ENCODE data around the gene SRA1. TPM values are rescaled to one million over a fixed set of nuclear protein-coding genes. Genes with fewer than 3 reads are reported as not detected.

SRA1 gene
- total and polyA plus RNA-seq, 9 of the 15 experiments (the other 6 are each of a cell fraction or from before 2014, with no cell fraction given), result 24.1 to 47.4 (median 41.3) TPM

GRCh38 chr5:140567136-140567818 is 10.0 kb upstream of the SRA1 start (continued):
- TF ChIP-seq, protein P1, sequence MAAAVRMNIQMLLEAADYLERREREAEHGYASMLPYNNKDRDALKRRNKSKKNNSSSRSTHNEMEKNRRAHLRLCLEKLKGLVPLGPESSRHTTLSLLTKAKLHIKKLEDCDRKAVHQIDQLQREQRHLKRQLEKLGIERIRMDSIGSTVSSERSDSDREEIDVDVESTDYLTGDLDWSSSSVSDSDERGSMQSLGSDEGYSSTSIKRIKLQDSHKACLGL (CRISPR knock-in tag; IDR thresholded peaks at IDR 0.05; ENCODE audit: borderline replicate concordance, poor library complexity, severe bottlenecking), result no peak
- TF ChIP-seq GTF2B (IDR thresholded peaks at IDR 0.05; ENCODE audit: extremely low read depth, insufficient read length) (no peak), SAFB2 (IDR thresholded peaks at IDR 0.05; ENCODE audit: borderline replicate concordance, low read depth, low read length, severe bottlenecking) (no peak), TBL1XR1 (IDR thresholded peaks at IDR 0.05; ENCODE audit: low read length in 2 of 2) (no peak), ZBED1 (IDR thresholded peaks at IDR 0.05) (no peak), POLR3A (IDR thresholded peaks at IDR 0.05; ENCODE audit: borderline replicate concordance, extremely low read depth, insufficient read depth, insufficient read length) (no peak), ZBTB12 (CRISPR knock-in tag; IDR thresholded peaks at IDR 0.05) (no peak), DDX20 (tag; IDR thresholded peaks at IDR 0.05; ENCODE audit: low read depth) (no peak), ZNF512 (tag; IDR thresholded peaks at IDR 0.05) (no peak)
- TF ChIP-seq, protein P2, sequence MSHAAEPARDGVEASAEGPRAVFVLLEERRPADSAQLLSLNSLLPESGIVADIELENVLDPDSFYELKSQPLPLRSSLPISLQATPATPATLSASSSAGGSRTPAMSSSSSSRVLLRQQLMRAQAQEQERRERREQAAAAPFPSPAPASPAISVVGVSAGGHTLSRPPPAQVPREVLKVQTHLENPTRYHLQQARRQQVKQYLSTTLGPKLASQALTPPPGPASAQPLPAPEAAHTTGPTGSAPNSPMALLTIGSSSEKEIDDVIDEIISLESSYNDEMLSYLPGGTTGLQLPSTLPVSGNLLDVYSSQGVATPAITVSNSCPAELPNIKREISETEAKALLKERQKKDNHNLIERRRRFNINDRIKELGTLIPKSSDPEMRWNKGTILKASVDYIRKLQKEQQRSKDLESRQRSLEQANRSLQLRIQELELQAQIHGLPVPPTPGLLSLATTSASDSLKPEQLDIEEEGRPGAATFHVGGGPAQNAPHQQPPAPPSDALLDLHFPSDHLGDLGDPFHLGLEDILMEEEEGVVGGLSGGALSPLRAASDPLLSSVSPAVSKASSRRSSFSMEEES (CRISPR knock-in tag; IDR thresholded peaks at IDR 0.05), result no peak
- TF ChIP-seq, protein P3, sequence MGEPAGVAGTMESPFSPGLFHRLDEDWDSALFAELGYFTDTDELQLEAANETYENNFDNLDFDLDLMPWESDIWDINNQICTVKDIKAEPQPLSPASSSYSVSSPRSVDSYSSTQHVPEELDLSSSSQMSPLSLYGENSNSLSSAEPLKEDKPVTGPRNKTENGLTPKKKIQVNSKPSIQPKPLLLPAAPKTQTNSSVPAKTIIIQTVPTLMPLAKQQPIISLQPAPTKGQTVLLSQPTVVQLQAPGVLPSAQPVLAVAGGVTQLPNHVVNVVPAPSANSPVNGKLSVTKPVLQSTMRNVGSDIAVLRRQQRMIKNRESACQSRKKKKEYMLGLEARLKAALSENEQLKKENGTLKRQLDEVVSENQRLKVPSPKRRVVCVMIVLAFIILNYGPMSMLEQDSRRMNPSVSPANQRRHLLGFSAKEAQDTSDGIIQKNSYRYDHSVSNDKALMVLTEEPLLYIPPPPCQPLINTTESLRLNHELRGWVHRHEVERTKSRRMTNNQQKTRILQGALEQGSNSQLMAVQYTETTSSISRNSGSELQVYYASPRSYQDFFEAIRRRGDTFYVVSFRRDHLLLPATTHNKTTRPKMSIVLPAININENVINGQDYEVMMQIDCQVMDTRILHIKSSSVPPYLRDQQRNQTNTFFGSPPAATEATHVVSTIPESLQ (CRISPR knock-in tag; IDR thresholded peaks at IDR 0.05), result no peak
- TF ChIP-seq, protein P4, sequence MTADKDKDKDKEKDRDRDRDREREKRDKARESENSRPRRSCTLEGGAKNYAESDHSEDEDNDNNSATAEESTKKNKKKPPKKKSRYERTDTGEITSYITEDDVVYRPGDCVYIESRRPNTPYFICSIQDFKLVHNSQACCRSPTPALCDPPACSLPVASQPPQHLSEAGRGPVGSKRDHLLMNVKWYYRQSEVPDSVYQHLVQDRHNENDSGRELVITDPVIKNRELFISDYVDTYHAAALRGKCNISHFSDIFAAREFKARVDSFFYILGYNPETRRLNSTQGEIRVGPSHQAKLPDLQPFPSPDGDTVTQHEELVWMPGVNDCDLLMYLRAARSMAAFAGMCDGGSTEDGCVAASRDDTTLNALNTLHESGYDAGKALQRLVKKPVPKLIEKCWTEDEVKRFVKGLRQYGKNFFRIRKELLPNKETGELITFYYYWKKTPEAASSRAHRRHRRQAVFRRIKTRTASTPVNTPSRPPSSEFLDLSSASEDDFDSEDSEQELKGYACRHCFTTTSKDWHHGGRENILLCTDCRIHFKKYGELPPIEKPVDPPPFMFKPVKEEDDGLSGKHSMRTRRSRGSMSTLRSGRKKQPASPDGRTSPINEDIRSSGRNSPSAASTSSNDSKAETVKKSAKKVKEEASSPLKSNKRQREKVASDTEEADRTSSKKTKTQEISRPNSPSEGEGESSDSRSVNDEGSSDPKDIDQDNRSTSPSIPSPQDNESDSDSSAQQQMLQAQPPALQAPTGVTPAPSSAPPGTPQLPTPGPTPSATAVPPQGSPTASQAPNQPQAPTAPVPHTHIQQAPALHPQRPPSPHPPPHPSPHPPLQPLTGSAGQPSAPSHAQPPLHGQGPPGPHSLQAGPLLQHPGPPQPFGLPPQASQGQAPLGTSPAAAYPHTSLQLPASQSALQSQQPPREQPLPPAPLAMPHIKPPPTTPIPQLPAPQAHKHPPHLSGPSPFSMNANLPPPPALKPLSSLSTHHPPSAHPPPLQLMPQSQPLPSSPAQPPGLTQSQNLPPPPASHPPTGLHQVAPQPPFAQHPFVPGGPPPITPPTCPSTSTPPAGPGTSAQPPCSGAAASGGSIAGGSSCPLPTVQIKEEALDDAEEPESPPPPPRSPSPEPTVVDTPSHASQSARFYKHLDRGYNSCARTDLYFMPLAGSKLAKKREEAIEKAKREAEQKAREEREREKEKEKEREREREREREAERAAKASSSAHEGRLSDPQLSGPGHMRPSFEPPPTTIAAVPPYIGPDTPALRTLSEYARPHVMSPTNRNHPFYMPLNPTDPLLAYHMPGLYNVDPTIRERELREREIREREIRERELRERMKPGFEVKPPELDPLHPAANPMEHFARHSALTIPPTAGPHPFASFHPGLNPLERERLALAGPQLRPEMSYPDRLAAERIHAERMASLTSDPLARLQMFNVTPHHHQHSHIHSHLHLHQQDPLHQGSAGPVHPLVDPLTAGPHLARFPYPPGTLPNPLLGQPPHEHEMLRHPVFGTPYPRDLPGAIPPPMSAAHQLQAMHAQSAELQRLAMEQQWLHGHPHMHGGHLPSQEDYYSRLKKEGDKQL (CRISPR knock-in tag; IDR thresholded peaks at IDR 0.05; ENCODE audit: borderline replicate concordance), result no peak
